Central memory CD8-positive, alpha-beta T cell (primary cell): ENCODE measurements around the gene PLAC1.

Experiments
- ATAC-seq: fragments of 150-1000 bp; cut with Tn5 transposase; replicated peaks from 2 replicates; pipeline ENCODE4 v1.10.0; 2022; ENCODE audit warnings: mild to moderate bottlenecking, moderate FRiP score, moderate number of reproducible peaks; ENCODE audit not compliant: poor library complexity, severe bottlenecking; ENCODE audit errors: extremely low read depth
- DNase-seq, 2 donors: peaks; one replicate each; pipeline ENCODE4 v3.0.0; 2021; ENCODE audit warnings: low spot score in 2 of 2
- H3K27ac Mint-ChIP-seq: one replicate; pipeline ENCODE4 v1.8.0; 2022; ENCODE audit warnings: low read depth, mild to moderate bottlenecking, moderate library complexity, mixed read lengths
- H3K27me3 Mint-ChIP-seq: one replicate; pipeline ENCODE4 v1.8.0; 2022; ENCODE audit warnings: mixed read lengths
- H3K36me3 Mint-ChIP-seq: one replicate; pipeline ENCODE4 v1.8.0; 2022; ENCODE audit warnings: mild to moderate bottlenecking, moderate library complexity, mixed read lengths; ENCODE audit not compliant: insufficient read depth
- H3K4me1 Mint-ChIP-seq: one replicate; pipeline ENCODE4 v1.8.0; 2022; ENCODE audit warnings: mixed read lengths
- H3K4me3 Mint-ChIP-seq: one replicate; pipeline ENCODE4 v1.8.0; 2022; ENCODE audit warnings: mild to moderate bottlenecking, moderate library complexity, mixed read lengths
- H3K9me3 Mint-ChIP-seq: one replicate; pipeline ENCODE4 v1.8.0; 2022; ENCODE audit warnings: mixed read lengths

PLAC1 gene

GRCh38 chrX:134660627-134661026, 2.4 kb upstream of the PLAC1 start:
- ATAC-seq (no peak), DNase-seq (no peak)
- no peak overlapping the region for H3K27ac Mint-ChIP-seq
- no peak overlapping the region for H3K4me3 Mint-ChIP-seq
- H3K9me3 Mint-ChIP-seq = no peaks in the 10 kb centered on the region
- no peaks in the 10 kb centered on the region for H3K4me1 Mint-ChIP-seq
- H3K27me3 Mint-ChIP-seq = peaks cover 11% of the 10 kb centered on the region
- no peaks in the 10 kb centered on the region for H3K36me3 Mint-ChIP-seq

GRCh38 chrX:134659761-134660160, 1.5 kb upstream of the PLAC1 start:
- no peak overlapping the region for H3K27ac Mint-ChIP-seq
- H3K27me3 Mint-ChIP-seq = peaks cover 11% of the 10 kb centered on the region
- DNase-seq (no peak), ATAC-seq (no peak)
- H3K4me1 Mint-ChIP-seq = no peaks in the 10 kb centered on the region
- H3K36me3 Mint-ChIP-seq = no peaks in the 10 kb centered on the region
- no peak overlapping the region for H3K4me3 Mint-ChIP-seq
- H3K9me3 Mint-ChIP-seq = no peaks in the 10 kb centered on the region

DNA sequence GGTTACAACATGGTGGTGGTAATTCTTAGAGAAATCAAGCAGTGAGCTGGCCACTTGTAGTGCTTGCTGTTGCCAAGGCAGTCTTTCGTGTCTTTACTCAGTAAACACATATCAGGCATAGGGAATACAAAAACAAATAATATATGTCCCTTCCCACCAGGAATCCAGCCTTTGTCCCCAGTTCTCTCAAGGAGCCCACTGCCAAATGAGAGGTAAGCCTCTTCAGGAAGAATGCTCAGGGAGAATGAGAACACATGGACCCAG, 421 bp upstream of the PLAC1 start:
- peaks cover 11% of the 10 kb centered on the region for H3K27me3 Mint-ChIP-seq
- no peaks in the 10 kb centered on the region for H3K36me3 Mint-ChIP-seq
- ATAC-seq = no peak
- H3K4me3 Mint-ChIP-seq = no peak overlapping the region
- H3K4me1 Mint-ChIP-seq = no peaks in the 10 kb centered on the region
- no peak for DNase-seq
- H3K9me3 Mint-ChIP-seq = no peaks in the 10 kb centered on the region
- H3K27ac Mint-ChIP-seq = no peak overlapping the region

GRCh38 chrX:134654398-134655012, 3.8 kb downstream of the PLAC1 start:
- Mint-ChIP-seq H3K4me1 (no peaks in the 10 kb centered on the region), H3K27me3 (no peaks in the 10 kb centered on the region), H3K27ac (no peak overlapping the region), H3K9me3 (no peaks in the 10 kb centered on the region), H3K36me3 (no peaks in the 10 kb centered on the region), H3K4me3 (no peak overlapping the region)
- DNase-seq (no peak), ATAC-seq (no peak)

GRCh38 chrX:134653835-134654234, 4.4 kb downstream of the PLAC1 start:
- no peak for ATAC-seq
- no peaks in the 10 kb centered on the region for H3K4me1 Mint-ChIP-seq
- no peaks in the 10 kb centered on the region for H3K36me3 Mint-ChIP-seq
- H3K4me3 Mint-ChIP-seq = no peak overlapping the region
- H3K9me3 Mint-ChIP-seq = no peaks in the 10 kb centered on the region
- no peak for DNase-seq
- H3K27ac Mint-ChIP-seq = no peak overlapping the region
- no peaks in the 10 kb centered on the region for H3K27me3 Mint-ChIP-seq

GRCh38 chrX:134650701-134651100, 7.6 kb downstream of the PLAC1 start:
- no peak overlapping the region for H3K27ac Mint-ChIP-seq
- DNase-seq (no peak), ATAC-seq (no peak)

GRCh38 chrX:134649770-134650169, 8.5 kb downstream of the PLAC1 start:
- ATAC-seq = no peak
- Mint-ChIP-seq H3K4me1 (no peaks in the 10 kb centered on the region), H3K36me3 (no peaks in the 10 kb centered on the region), H3K9me3 (no peaks in the 10 kb centered on the region), H3K27ac (no peak overlapping the region), H3K27me3 (peaks cover 22% of the 10 kb centered on the region), H3K4me3 (no peak overlapping the region)
- DNase-seq = no peak

More at GRCh38 chrX:134650701-134651100, 7.6 kb downstream of the PLAC1 start:
- Mint-ChIP-seq H3K4me1 (no peaks in the 10 kb centered on the region), H3K36me3 (no peaks in the 10 kb centered on the region), H3K4me3 (no peak overlapping the region), H3K27me3 (peaks cover 13% of the 10 kb centered on the region), H3K9me3 (no peaks in the 10 kb centered on the region)

DNA sequence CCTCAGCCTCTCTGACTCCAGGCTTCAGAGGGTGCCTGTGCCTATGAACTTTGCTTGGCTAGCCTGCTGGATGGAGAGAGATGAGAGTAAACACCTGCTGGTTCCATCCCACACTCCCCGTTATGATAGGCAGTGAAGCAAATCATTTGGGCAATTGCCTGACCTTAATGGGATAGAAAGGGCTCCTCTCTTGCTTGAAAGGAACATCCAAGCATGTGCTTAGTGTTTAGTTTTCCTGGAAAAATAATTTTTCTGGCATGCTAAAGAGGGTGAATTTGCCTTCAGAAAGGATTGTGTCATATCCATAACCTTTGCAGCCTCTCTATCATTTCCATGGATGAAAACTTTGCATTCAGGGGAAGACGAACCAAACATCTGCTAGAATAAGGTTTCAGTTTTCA, 10.8 kb downstream of the PLAC1 start:
- no peak overlapping the region for H3K27ac Mint-ChIP-seq
- ATAC-seq = no peak
- H3K36me3 Mint-ChIP-seq = no peaks in the 10 kb centered on the region
- no peaks in the 10 kb centered on the region for H3K9me3 Mint-ChIP-seq
- DNase-seq = no peak
- peaks cover 28% of the 10 kb centered on the region for H3K27me3 Mint-ChIP-seq
- H3K4me1 Mint-ChIP-seq = no peaks in the 10 kb centered on the region
- no peak overlapping the region for H3K4me3 Mint-ChIP-seq

- ATAC-seq (no peak), DNase-seq (no peak)
- no peaks in the 10 kb centered on the region for H3K9me3 Mint-ChIP-seq
- no peak overlapping the region for H3K27ac Mint-ChIP-seq
- no peaks in the 10 kb centered on the region for H3K4me1 Mint-ChIP-seq
- H3K4me3 Mint-ChIP-seq = no peak overlapping the region
- peaks cover 28% of the 10 kb centered on the region for H3K27me3 Mint-ChIP-seq
- H3K36me3 Mint-ChIP-seq = no peaks in the 10 kb centered on the region
These were observed 11.6 kb downstream of the PLAC1 start for GRCh38 chrX:134646691-134647090.

DNA sequence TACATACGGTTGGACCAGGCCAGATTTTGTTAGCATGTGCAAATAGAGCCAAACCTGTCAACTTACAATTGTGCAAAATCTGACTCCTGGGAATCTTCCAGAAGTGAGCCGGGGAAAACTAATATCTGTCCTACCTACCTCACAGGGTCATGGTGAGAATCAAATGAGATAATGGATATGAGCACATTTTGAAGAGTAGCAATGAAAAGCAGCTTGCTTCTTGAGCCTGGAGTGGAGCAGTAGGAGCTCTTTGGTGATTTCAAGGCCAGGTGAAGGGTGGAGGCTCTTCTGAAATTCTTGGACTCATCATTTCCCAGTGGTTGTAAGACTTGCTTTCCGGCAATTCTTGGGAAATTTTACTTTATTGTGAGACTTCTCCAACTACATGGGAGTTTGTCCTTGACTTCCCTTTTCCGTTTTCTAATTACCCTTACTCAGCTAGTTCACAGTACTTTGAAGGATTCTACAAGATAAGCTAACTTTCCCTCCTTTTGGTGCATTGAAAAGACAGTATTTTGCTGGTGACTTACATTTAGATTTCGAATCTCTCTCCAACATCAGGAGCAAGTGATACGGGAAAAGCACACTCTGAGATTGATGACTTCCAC, 12.2 kb downstream of the PLAC1 start:
- Mint-ChIP-seq H3K4me3 (no peak overlapping the region), H3K27ac (no peak overlapping the region), H3K9me3 (no peaks in the 10 kb centered on the region), H3K27me3 (peaks cover 28% of the 10 kb centered on the region), H3K4me1 (no peaks in the 10 kb centered on the region), H3K36me3 (no peaks in the 10 kb centered on the region)
- DNase-seq (no peak), ATAC-seq (no peak)

- no peaks in the 10 kb centered on the region for H3K9me3 Mint-ChIP-seq
- peaks cover 28% of the 10 kb centered on the region for H3K27me3 Mint-ChIP-seq
- DNase-seq (no peak), ATAC-seq (no peak)
- H3K27ac Mint-ChIP-seq = no peak overlapping the region
- no peak overlapping the region for H3K4me3 Mint-ChIP-seq
- H3K4me1 Mint-ChIP-seq = no peaks in the 10 kb centered on the region
- H3K36me3 Mint-ChIP-seq = no peaks in the 10 kb centered on the region
These were observed 15.9 kb downstream of the PLAC1 start for GRCh38 chrX:134642386-134642785.

DNA sequence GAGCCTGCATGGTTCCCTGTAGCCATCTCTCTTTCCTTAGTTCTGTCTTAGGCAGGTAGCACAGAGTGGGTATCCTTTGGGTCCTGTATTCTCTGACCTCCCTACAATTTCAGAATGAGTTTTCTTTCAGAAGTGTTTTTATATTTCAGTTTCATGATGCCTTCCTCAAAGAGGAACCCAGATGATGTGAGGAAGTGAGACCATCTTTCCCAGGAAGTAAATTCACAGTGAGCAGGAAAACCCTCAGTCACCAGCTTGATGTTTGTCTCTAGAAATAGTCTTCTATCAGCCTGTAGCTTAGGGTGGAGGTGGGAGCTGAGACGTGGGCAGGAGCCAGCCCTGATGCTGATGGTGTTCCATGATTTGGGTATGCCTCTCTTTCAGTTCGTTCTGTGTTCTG, 16.9 kb downstream of the PLAC1 start:
- H3K4me3 Mint-ChIP-seq = no peak overlapping the region
- peaks cover 20% of the 10 kb centered on the region for H3K27me3 Mint-ChIP-seq
- H3K4me1 Mint-ChIP-seq = no peaks in the 10 kb centered on the region
- no peaks in the 10 kb centered on the region for H3K9me3 Mint-ChIP-seq
- no peaks in the 10 kb centered on the region for H3K36me3 Mint-ChIP-seq
- H3K27ac Mint-ChIP-seq = no peak overlapping the region
- no peak for DNase-seq
- no peak for ATAC-seq

DNA sequence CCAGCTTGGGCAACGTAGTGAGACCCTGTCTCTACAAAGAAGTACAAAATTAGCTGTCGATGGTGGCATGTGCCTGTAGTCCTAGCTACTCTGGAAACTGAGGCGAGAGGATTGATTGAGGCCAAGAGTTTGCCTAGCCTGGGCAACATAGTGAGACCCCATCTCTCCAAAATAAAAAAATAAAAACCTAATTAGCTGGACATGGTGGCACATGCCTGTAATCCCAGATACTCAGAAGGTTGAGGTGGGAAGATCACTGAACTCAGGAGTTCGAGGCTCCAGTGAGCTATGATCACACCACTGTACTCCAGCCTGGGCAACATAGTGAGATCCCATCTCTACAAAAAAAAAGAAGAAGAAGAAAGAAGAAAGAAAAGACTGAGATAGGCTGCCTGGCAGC, 17.4 kb downstream of the PLAC1 start:
- DNase-seq (no peak), ATAC-seq (no peak)
- Mint-ChIP-seq H3K36me3 (no peaks in the 10 kb centered on the region), H3K27ac (no peak overlapping the region), H3K9me3 (no peaks in the 10 kb centered on the region), H3K4me3 (no peak overlapping the region), H3K27me3 (peaks cover 19% of the 10 kb centered on the region), H3K4me1 (no peaks in the 10 kb centered on the region)
